Neural cell (in vitro differentiated cells): ENCODE measurements around the gene CLEC2D. TPM values are rescaled to one million over a fixed set of nuclear protein-coding genes. Genes with fewer than 3 reads are reported as not detected.

Experiments used
- H2AFZ ChIP-seq: fragments of 200-600, 300-800 bp; sonication (generic), shearing (Covaris generic); 2 replicates; pipeline ENCODE4 v1.6.0; 2014; ENCODE audit warnings: low read depth, mild to moderate bottlenecking, antibody characterized with exemption, low read length, moderate library complexity
- H3F3A ChIP-seq: fragments of 200-600 bp; shearing (Covaris generic); 2 replicates; pipeline ENCODE4 v1.6.1; 2016; ENCODE audit warnings: mild to moderate bottlenecking, moderate library complexity, mixed read lengths, antibody characterized with exemption, low read length; ENCODE audit not compliant: insufficient read depth, poor library complexity, severe bottlenecking
- H3K27ac ChIP-seq: fragments of 200-600, 300-800 bp; sonication (generic), shearing (Covaris generic); 2 replicates; pipeline ENCODE4 v1.5.1; 2014; ENCODE audit warnings: mild to moderate bottlenecking, low read length, moderate library complexity
- H3K27me3 ChIP-seq: fragments of 300-800, 200-600 bp; sonication (generic), shearing (Covaris generic); 2 replicates; pipeline ENCODE4 v1.6.0; 2014; ENCODE audit warnings: mild to moderate bottlenecking, low read depth, low read length, moderate library complexity; ENCODE audit not compliant: insufficient read depth
- H3K36me3 ChIP-seq: fragments of 300-800, 200-600 bp; sonication (generic), shearing (Covaris generic); 2 replicates; pipeline ENCODE4 v1.5.1; 2014; ENCODE audit warnings: mild to moderate bottlenecking, antibody characterized with exemption, low read length, moderate library complexity; ENCODE audit not compliant: insufficient read depth
- H3K4me2 ChIP-seq: fragments of 300-800, 200-600 bp; sonication (generic), shearing (Covaris generic); 2 replicates; pipeline ENCODE4 v1.6.0; 2014; ENCODE audit warnings: mild to moderate bottlenecking, low read length
- H3K4me3 ChIP-seq: fragments of 300-800, 200-600 bp; sonication (generic), shearing (Covaris generic); 2 replicates; pipeline ENCODE4 v1.5.1; 2014; ENCODE audit warnings: mild to moderate bottlenecking, low read length, moderate library complexity
- H3K79me2 ChIP-seq: fragments of 200-600 bp; shearing (Covaris generic); replicated peaks from 2 replicates; pipeline ENCODE4 v1.6.0; 2014; ENCODE audit warnings: mild to moderate bottlenecking, low read length, moderate library complexity; ENCODE audit not compliant: insufficient read depth
- H3K9ac ChIP-seq: fragments of 300-800, 200-600 bp; sonication (generic), shearing (Covaris generic); 2 replicates; pipeline ENCODE4 v1.6.1; 2016; ENCODE audit warnings: mild to moderate bottlenecking, low read length, mixed read lengths
- H3K9me2 ChIP-seq: fragments of 200-600 bp; shearing (Covaris generic); 2 replicates; pipeline ENCODE4 v1.6.1; 2016; ENCODE audit warnings: mild to moderate bottlenecking, low read length, mixed read lengths; ENCODE audit not compliant: insufficient read depth
- H3K9me3 ChIP-seq: fragments of 200-600, 300-800 bp; sonication (generic), shearing (Covaris generic); 2 replicates; pipeline ENCODE4 v1.6.1; 2016; ENCODE audit warnings: mild to moderate bottlenecking, mixed run types, low read length, moderate library complexity, mixed read lengths
- H4K20me1 ChIP-seq: fragments of 200-600 bp; shearing (Covaris generic); 2 replicates; pipeline ENCODE4 v1.6.1; 2016; ENCODE audit warnings: mild to moderate bottlenecking, mixed run types; ENCODE audit not compliant: insufficient read depth
- CTCF ChIP-seq: fragments of 450-650 bp; IDR thresholded peaks from 2 replicates; pipeline ENCODE4 v1.5.1; 2014; ENCODE audit warnings: antibody characterized with exemption, mild to moderate bottlenecking, moderate library complexity; ENCODE audit not compliant: poor library complexity, severe bottlenecking
- EP300 ChIP-seq: fragments of 450-650 bp; conservative IDR thresholded peaks from 2 replicates; pipeline ENCODE4 v1.6.1; 2014; ENCODE audit warnings: antibody characterized with exemption, mild to moderate bottlenecking, moderate library complexity; ENCODE audit not compliant: poor library complexity, severe bottlenecking
- EZH2 ChIP-seq: fragments of 200-600, 300-800 bp; shearing (Covaris generic), sonication (generic); IDR thresholded peaks from 2 replicates; pipeline ENCODE4 v1.6.1; 2014; ENCODE audit warnings: antibody characterized with exemption, low read length, borderline replicate concordance, mild to moderate bottlenecking; ENCODE audit not compliant: insufficient read depth, poor library complexity, severe bottlenecking
- MXI1 ChIP-seq: fragments of 450-650 bp; conservative IDR thresholded peaks from 2 replicates; pipeline ENCODE4 v1.6.1; 2014; ENCODE audit warnings: antibody characterized with exemption, mild to moderate bottlenecking; ENCODE audit not compliant: poor library complexity, severe bottlenecking
- POLR2AphosphoS5 ChIP-seq: IDR thresholded peaks from 2 replicates; pipeline ENCODE4 v1.6.1; 2012
- RAD21 ChIP-seq: fragments of 450-650 bp; conservative IDR thresholded peaks from 2 replicates; pipeline ENCODE4 v1.6.1; 2014; ENCODE audit warnings: antibody characterized with exemption, mild to moderate bottlenecking, moderate library complexity
- REST ChIP-seq: IDR thresholded peaks from 2 replicates; pipeline ENCODE4 v1.6.1; 2012; ENCODE audit warnings: borderline replicate concordance
- SMC3 ChIP-seq: fragments of 450-650 bp; conservative IDR thresholded peaks from 2 replicates; pipeline ENCODE4 v1.6.1; 2014; ENCODE audit warnings: antibody characterized with exemption, mild to moderate bottlenecking, moderate library complexity; ENCODE audit not compliant: poor library complexity
- TAF1 ChIP-seq: IDR thresholded peaks from 2 replicates; pipeline ENCODE4 v1.6.1; 2012; ENCODE audit warnings: low read depth
- polyA plus RNA-seq: library from polyadenylated mRNA; depleted of rRNA; stranded (reverse); fragments of >200 nt; gene quantifications from 2 replicates; pipeline ENCODE4 v1.2.3, GENCODE V29; 2014

CLEC2D gene
- polyA plus RNA-seq, 1 donor from 2014 or later = 2.6 TPM

GRCh38 chr12:9636851-9637206 is 32.7 kb upstream of the CLEC2D start:
- Histone ChIP-seq H3K27ac (no peak overlapping the region), H3K79me2 (no peaks in the 10 kb centered on the region), H3F3A (no peaks in the 10 kb centered on the region), H3K4me2 (no peak overlapping the region), H3K9me3 (no peaks in the 10 kb centered on the region), H3K4me3 (no peak overlapping the region), H3K9ac (no peak overlapping the region), H3K9me2 (no peaks in the 10 kb centered on the region), H3K27me3 (no peaks in the 10 kb centered on the region), H2AFZ (no peak overlapping the region), H4K20me1 (no peaks in the 10 kb centered on the region), H3K36me3 (no peaks in the 10 kb centered on the region)
- no peak for TF ChIP-seq CTCF
- TF ChIP-seq EZH2 = no peak
- no peak for TF ChIP-seq REST
- TF ChIP-seq TAF1 = no peak
- TF ChIP-seq EP300 = no peak
- no peak for TF ChIP-seq POLR2AphosphoS5
- TF ChIP-seq MXI1 = no peak
- no peak for TF ChIP-seq SMC3
- no peak for TF ChIP-seq RAD21

- H3K9ac ChIP-seq = no peak overlapping the region
- no peaks in the 10 kb centered on the region for H3F3A ChIP-seq
- no peaks in the 10 kb centered on the region for H4K20me1 ChIP-seq
- no peaks in the 10 kb centered on the region for H3K79me2 ChIP-seq
- no peak overlapping the region for H3K27ac ChIP-seq
- TF ChIP-seq TAF1 = no peak
- no peak for TF ChIP-seq EP300
- no peak for TF ChIP-seq SMC3
- no peak for TF ChIP-seq EZH2
- TF ChIP-seq CTCF = no peak
- no peak for TF ChIP-seq RAD21
- TF ChIP-seq REST = no peak
- no peak for TF ChIP-seq POLR2AphosphoS5
- no peak for TF ChIP-seq MXI1
- no peak overlapping the region for H3K4me3 ChIP-seq
- no peaks in the 10 kb centered on the region for H3K36me3 ChIP-seq
- H3K27me3 ChIP-seq = no peaks in the 10 kb centered on the region
- H3K9me3 ChIP-seq = no peaks in the 10 kb centered on the region
- no peak overlapping the region for H3K4me2 ChIP-seq
- no peaks in the 10 kb centered on the region for H3K9me2 ChIP-seq
- no peak overlapping the region for H2AFZ ChIP-seq
Observed at GRCh38 chr12:9640024-9640423, 29.5 kb upstream of the CLEC2D start.
